IMR-90 (cell line): ENCODE results near the gene PACSIN2. TPM values are rescaled to one million over a fixed set of nuclear protein-coding genes. Genes with fewer than 3 reads are reported as not detected.

Experiments used
- ATAC-seq: fragments of 200-7000 bp; cut with Tn5 transposase; 2 replicates; pipeline ENCODE4 v1.9.1; 2020; ENCODE audit warnings: low read depth, mild to moderate bottlenecking, moderate library complexity
- BruUV-seq: library from RNA; stranded (reverse); fragments of 400-500 nt; replicated peaks from 2 replicates; lab custom pipeline; 2021; lab: Mats Ljungman, UMichigan
- CTCF ChIA-PET: fragments of 300-600 bp; formaldehyde crosslinking; extraction: SDS; loops from one replicate; lab custom pipeline; 2021; ENCODE audit warnings: antibody characterized with exemption; lab: Yijun Ruan, JAX
- POLR2A ChIA-PET: fragments of 300-600 bp; sonication (Branson Sonifier 250); formaldehyde crosslinking; loops from one replicate; lab custom pipeline; 2022; ENCODE audit warnings: antibody characterized with exemption; ENCODE audit not compliant: unreplicated experiment; lab: Charles Lee
- DNase-seq: peaks from one replicate; pipeline ENCODE4 v3.0.0; 2013
- H2AFZ ChIP-seq: replicated peaks from 2 replicates; pipeline ENCODE3; 2013; ENCODE audit warnings: low read length, mild to moderate bottlenecking; ENCODE audit not compliant: poor library complexity
- H2AK5ac ChIP-seq: 2 replicates; pipeline ENCODE4 v1.6.1; 2013; ENCODE audit warnings: low read depth, low read length, inconsistent platforms
- H2AK9ac ChIP-seq: replicated peaks from 2 replicates; pipeline ENCODE3; 2013; ENCODE audit warnings: mild to moderate bottlenecking, low read depth, low read length, moderate library complexity; ENCODE audit not compliant: poor library complexity
- H2BK120ac ChIP-seq: 2 replicates; pipeline ENCODE4 v1.6.1; 2013; ENCODE audit warnings: low read depth, low read length, inconsistent platforms
- H2BK15ac ChIP-seq: 3 replicates; pipeline ENCODE4 v1.6.1; 2013; ENCODE audit warnings: low read depth, low read length, inconsistent platforms
- H2BK20ac ChIP-seq: 2 replicates; pipeline ENCODE4 v1.6.1; 2013; ENCODE audit warnings: low read depth, mild to moderate bottlenecking, inconsistent platforms, low read length, moderate library complexity
- H2BK5ac ChIP-seq: 2 replicates; pipeline ENCODE4 v1.6.1; 2013; ENCODE audit warnings: mild to moderate bottlenecking, low read depth, low read length, inconsistent platforms; ENCODE audit not compliant: poor library complexity, severe bottlenecking
- H3K14ac ChIP-seq: replicated peaks from 2 replicates; pipeline ENCODE4 v1.6.1; 2013; ENCODE audit warnings: low read depth, low read length, inconsistent platforms
- H3K18ac ChIP-seq: 2 replicates; pipeline ENCODE4 v1.6.1; 2013; ENCODE audit warnings: low read depth, low read length, control low read depth
- H3K23ac ChIP-seq: 2 replicates; pipeline ENCODE4 v1.6.1; 2013; ENCODE audit warnings: low read depth, low read length, inconsistent platforms
- H3K27ac ChIP-seq: 2 replicates; pipeline ENCODE4 v1.5.1; 2013; ENCODE audit warnings: mild to moderate bottlenecking, control low read depth, low read length; ENCODE audit not compliant: insufficient read depth
- H3K27me3 ChIP-seq: 2 replicates; pipeline ENCODE4 v1.6.1; 2013; ENCODE audit warnings: low read length; ENCODE audit not compliant: control insufficient read depth, insufficient read depth
- H3K36me3 ChIP-seq: 2 replicates; pipeline ENCODE4 v1.6.1; 2013; ENCODE audit warnings: low read length, mixed read lengths; ENCODE audit not compliant: control insufficient read depth, insufficient read depth
- H3K4ac ChIP-seq: 2 replicates; pipeline ENCODE4 v1.6.1; 2013; ENCODE audit warnings: low read depth, low read length, inconsistent platforms
- H3K4me1 ChIP-seq: 2 replicates; pipeline ENCODE4 v1.6.1; 2013; ENCODE audit warnings: low read length, mixed read lengths; ENCODE audit not compliant: control insufficient read depth, insufficient read depth
- H3K4me2 ChIP-seq: 2 replicates; pipeline ENCODE4 v1.6.1; 2013; ENCODE audit warnings: low read depth, mild to moderate bottlenecking, control low read depth, low read length, moderate library complexity
- H3K4me3 ChIP-seq: 2 replicates; pipeline ENCODE4 v1.5.1; 2013; ENCODE audit warnings: low read depth, mild to moderate bottlenecking, control low read depth, low read length, moderate library complexity; ENCODE audit not compliant: insufficient read depth
- H3K56ac ChIP-seq: 2 replicates; pipeline ENCODE4 v1.6.1; 2013; ENCODE audit warnings: low read length, inconsistent platforms; ENCODE audit not compliant: insufficient read depth; ENCODE audit errors: extremely low read depth
- H3K79me1 ChIP-seq, 2 experiments: 2 replicates each; pipeline ENCODE4 v1.6.1; 2013; ENCODE audit warnings: low read length in 2 of 2, inconsistent platforms in 1 of 2, low read depth in 1 of 2
- H3K9ac ChIP-seq: 2 replicates; pipeline ENCODE4 v1.6.1; 2013; ENCODE audit warnings: low read depth, low read length, control low read depth
- H3K9me1 ChIP-seq: 2 replicates; pipeline ENCODE4 v1.6.1; 2013; ENCODE audit warnings: low read length, inconsistent platforms; ENCODE audit not compliant: insufficient read depth
- H3K9me3 ChIP-seq: 2 replicates; pipeline ENCODE4 v1.6.1; 2013; ENCODE audit warnings: low read length; ENCODE audit not compliant: control insufficient read depth, insufficient read depth
- H4K20me1 ChIP-seq: 2 replicates; pipeline ENCODE4 v1.6.1; 2013; ENCODE audit warnings: low read length, inconsistent platforms; ENCODE audit not compliant: insufficient read depth
- H4K5ac ChIP-seq: 2 replicates; pipeline ENCODE4 v1.6.1; 2013; ENCODE audit warnings: mild to moderate bottlenecking, low read depth, low read length, control low read depth
- H4K8ac ChIP-seq, 2 experiments: 2 replicates each; pipeline ENCODE4 v1.6.1; 2013; ENCODE audit warnings: low read depth in 2 of 2, low read length in 2 of 2, control low read depth in 1 of 2, inconsistent platforms in 1 of 2
- H4K91ac ChIP-seq: 2 replicates; pipeline ENCODE4 v1.6.1; 2013; ENCODE audit warnings: low read depth, low read length, inconsistent platforms; ENCODE audit not compliant: insufficient read depth
- CTCF ChIP-seq: conservative IDR thresholded peaks from 2 replicates; pipeline ENCODE4 v1.5.1; 2012; ENCODE audit warnings: mild to moderate bottlenecking, low read depth, low read length, improper control_type of control experiment
- WGBS, 2 experiments: methylation state at CpG; one replicate each; pipeline versions ENCODE4 v1.1.5 to v1.1.7; 2013; ENCODE audit warnings: missing lambda C conversion rate in 2 of 2; ENCODE audit not compliant: insufficient read length in 1 of 2; ENCODE audit errors: extremely low coverage in 2 of 2; 5-methylcytosine and 5-hydroxymethylcytosine counted together
- dilution Hi-C: fragments of 300-500 bp; cut with HindIII; formaldehyde crosslinking; loops from one replicate; pipeline ENCODE4 v1.14.3; 2018; ENCODE audit warnings: low sequenced_read_pairs; ENCODE audit not compliant: unreplicated experiment
- in situ Hi-C: fragments of 300-500 bp; cut with MboI; formaldehyde crosslinking; loops from 3 replicates; pipeline ENCODE4 v1.14.3; 2019; ENCODE audit warnings: low sequenced_read_pairs, inconsistent platforms, mixed read lengths
- intact Hi-C: fragments of 100-400 bp; cut with micrococcal nuclease; formaldehyde crosslinking; loops from 2 replicates; pipeline ENCODE4 v1.10.0; 2022
- polyA plus RNA-seq, 3 experiments: library from polyadenylated mRNA; depleted of rRNA; stranded (reverse); fragments of >200 nt; gene quantifications; 2 replicates each; pipeline ENCODE4 v1.2.3, GENCODE V29; 2012; ENCODE audit warnings: low replicate concordance in 1 of 3
- total RNA-seq: library from RNA; depleted of rRNA; stranded (reverse); fragments of >200 nt; gene quantifications from 2 replicates; pipeline ENCODE4 v1.2.3, GENCODE V29; 2012

Gene PACSIN2
- total and polyA plus RNA-seq, 2 of the 4 experiments (the other 2 are of a cell fraction), result 85.0 to 118 TPM

- H2BK20ac ChIP-seq, result no peak overlapping the region
- 93% methylated on average over 3 of the region's 17 CpGs; no CpG with 5 or more reads in 1 of the 2 experiments for WGBS, 2 experiments
- H3K23ac ChIP-seq, result no peak overlapping the region
- no peaks in the 10 kb centered on the region for H3K27me3 ChIP-seq
- in situ Hi-C loops (no loop called here), intact Hi-C loops (no loop called here), dilution Hi-C loops (no loop called here)
- H2AK9ac ChIP-seq, result no peak overlapping the region
- no peak overlapping the region for H3K14ac ChIP-seq
- 0 out of 2 replicates have a peak, but pooled peaks cover 2% of the 10 kb centered on the region for H3K9me1 ChIP-seq
- no peak for TF ChIP-seq CTCF
- no peak overlapping the region for H3K4me2 ChIP-seq
- H4K20me1 ChIP-seq, result peaks cover 7% of the 10 kb centered on the region; the same call in 1 of the 2 replicates
- ChIA-PET POLR2A (no interaction called here), CTCF (interaction anchor here (1.2 kb wide), 1 partner anchor 8 kb away, joined by 3 read pairs; no protein-coding TSS in a partner anchor)
- H3K56ac ChIP-seq, result no peak overlapping the region
- H3K9me3 ChIP-seq, result no peaks in the 10 kb centered on the region
- H2AFZ ChIP-seq, result no peak overlapping the region
- H3K27ac ChIP-seq, result no peak overlapping the region
- no peak overlapping the region for H4K8ac ChIP-seq
- peaks cover 79% of the 10 kb centered on the region for H3K36me3 ChIP-seq
- no peak overlapping the region for H4K91ac ChIP-seq
- H3K4me1 ChIP-seq, result no peaks in the 10 kb centered on the region
- H3K9ac ChIP-seq, result no peak overlapping the region
- H4K5ac ChIP-seq, result no peak overlapping the region
- H2BK120ac ChIP-seq, result no peak overlapping the region
- BruUV-seq, result no TSS peak
- DNase-seq (no peak), ATAC-seq (no peak)
- no peak overlapping the region for H3K18ac ChIP-seq
- no peak overlapping the region for H2AK5ac ChIP-seq
- no peak overlapping the region for H3K4ac ChIP-seq
- no peak overlapping the region for H2BK5ac ChIP-seq
- H3K4me3 ChIP-seq, result no peak overlapping the region
- H2BK15ac ChIP-seq, result no peak overlapping the region
- peaks cover 11% of the 10 kb centered on the region in 2 experiments; a peak in 3 of 4 replicates for H3K79me1 ChIP-seq
Observed at GRCh38 chr22:42876041-42876440, 138.9 kb downstream of the PACSIN2 start.
